Loucy (cell line): ENCODE results near the gene NUP188.

Experiments
- H2AFZ ChIP-seq: fragments of 200-600 bp; sonication (generic); 2 replicates; pipeline ENCODE4 v1.6.0; 2016; ENCODE audit warnings: antibody characterized with exemption, mild to moderate bottlenecking, low read length, moderate library complexity
- H3F3A ChIP-seq: fragments of 200-600 bp; 2 replicates; pipeline ENCODE4 v1.6.0; 2016; ENCODE audit warnings: antibody characterized with exemption, low read depth, mild to moderate bottlenecking
- H3K27me3 ChIP-seq: fragments of 200-600 bp; sonication (generic); 2 replicates; pipeline ENCODE4 v1.6.1; 2014; ENCODE audit warnings: low read length, mild to moderate bottlenecking; ENCODE audit not compliant: insufficient read depth, poor library complexity, severe bottlenecking
- H3K36me3 ChIP-seq: fragments of 200-600 bp; sonication (generic); 2 replicates; pipeline ENCODE4 v1.6.1; 2016; ENCODE audit warnings: low read length; ENCODE audit not compliant: insufficient read depth
- H3K4me1 ChIP-seq: fragments of 200-600 bp; sonication (generic); 2 replicates; pipeline ENCODE4 v1.5.1; 2014; ENCODE audit warnings: low read length, mild to moderate bottlenecking; ENCODE audit not compliant: insufficient read depth, poor library complexity, severe bottlenecking
- H3K4me2 ChIP-seq: fragments of 200-600 bp; sonication (generic); 2 replicates; pipeline ENCODE4 v1.6.0; 2014; ENCODE audit warnings: antibody characterized with exemption, low read length, low read depth, mild to moderate bottlenecking; ENCODE audit not compliant: poor library complexity, severe bottlenecking
- H3K4me3 ChIP-seq: fragments of 200-600 bp; sonication (generic); 2 replicates; pipeline ENCODE4 v1.5.1; 2014; ENCODE audit warnings: low read length, mild to moderate bottlenecking, mixed read lengths; ENCODE audit not compliant: poor library complexity, severe bottlenecking
- H3K79me2 ChIP-seq: fragments of 200-600 bp; sonication (generic); 2 replicates; pipeline ENCODE4 v1.6.1; 2014; ENCODE audit warnings: low read length; ENCODE audit not compliant: insufficient read depth
- H3K9ac ChIP-seq: fragments of 200-600 bp; sonication (generic); 2 replicates; pipeline ENCODE4 v1.6.0; 2014; ENCODE audit warnings: mild to moderate bottlenecking, low read depth, low read length, moderate library complexity; ENCODE audit not compliant: poor library complexity, severe bottlenecking
- H3K9me2 ChIP-seq: fragments of 200-600 bp; sonication (generic); replicated peaks from 2 replicates; pipeline ENCODE4 v1.6.1; 2016; ENCODE audit warnings: low read depth, low read length, mixed read lengths
- H3K9me3 ChIP-seq: fragments of 200-600 bp; sonication (generic); 2 replicates; pipeline ENCODE4 v1.6.1; 2014; ENCODE audit warnings: mild to moderate bottlenecking, antibody characterized with exemption, low read length, low read depth; ENCODE audit not compliant: insufficient read depth
- H4K20me1 ChIP-seq: fragments of 200-600 bp; sonication (generic); 2 replicates; pipeline ENCODE4 v1.6.0; 2014; ENCODE audit warnings: antibody characterized with exemption, low read length, mild to moderate bottlenecking; ENCODE audit not compliant: insufficient read depth, poor library complexity, severe bottlenecking
- CTCF ChIP-seq: fragments of 200-600 bp; sonication (generic); conservative IDR thresholded peaks from 2 replicates; pipeline ENCODE4 v1.5.1; 2014; ENCODE audit warnings: mild to moderate bottlenecking, antibody characterized with exemption, low read length
- EZH2phosphoT487 ChIP-seq: fragments of 200-600 bp; IDR thresholded peaks from 2 replicates; pipeline ENCODE4 v1.6.1; 2018; ENCODE audit warnings: antibody characterized with exemption, mild to moderate bottlenecking, moderate library complexity, borderline replicate concordance

Gene NUP188

GRCh38 chr9:128912270-128912853 lies 35.1 kb upstream of the NUP188 start:
- no peak overlapping the region for H2AFZ ChIP-seq
- no peaks in the 10 kb centered on the region for H3F3A ChIP-seq
- H3K9me2 ChIP-seq: no peaks in the 10 kb centered on the region
- TF ChIP-seq EZH2phosphoT487: no peak
- TF ChIP-seq CTCF: no peak
- H3K36me3 ChIP-seq: peaks cover 26% of the 10 kb centered on the region; the same call in 1 of the 2 replicates
- no peaks in the 10 kb centered on the region for H3K79me2 ChIP-seq
- no peaks in the 10 kb centered on the region for H3K4me1 ChIP-seq
- no peak overlapping the region for H3K4me3 ChIP-seq
- H3K27me3 ChIP-seq: no peaks in the 10 kb centered on the region
- H3K9ac ChIP-seq: no peak overlapping the region
- no peaks in the 10 kb centered on the region for H4K20me1 ChIP-seq
- no peaks in the 10 kb centered on the region for H3K9me3 ChIP-seq
- H3K4me2 ChIP-seq: no peak overlapping the region

DNA sequence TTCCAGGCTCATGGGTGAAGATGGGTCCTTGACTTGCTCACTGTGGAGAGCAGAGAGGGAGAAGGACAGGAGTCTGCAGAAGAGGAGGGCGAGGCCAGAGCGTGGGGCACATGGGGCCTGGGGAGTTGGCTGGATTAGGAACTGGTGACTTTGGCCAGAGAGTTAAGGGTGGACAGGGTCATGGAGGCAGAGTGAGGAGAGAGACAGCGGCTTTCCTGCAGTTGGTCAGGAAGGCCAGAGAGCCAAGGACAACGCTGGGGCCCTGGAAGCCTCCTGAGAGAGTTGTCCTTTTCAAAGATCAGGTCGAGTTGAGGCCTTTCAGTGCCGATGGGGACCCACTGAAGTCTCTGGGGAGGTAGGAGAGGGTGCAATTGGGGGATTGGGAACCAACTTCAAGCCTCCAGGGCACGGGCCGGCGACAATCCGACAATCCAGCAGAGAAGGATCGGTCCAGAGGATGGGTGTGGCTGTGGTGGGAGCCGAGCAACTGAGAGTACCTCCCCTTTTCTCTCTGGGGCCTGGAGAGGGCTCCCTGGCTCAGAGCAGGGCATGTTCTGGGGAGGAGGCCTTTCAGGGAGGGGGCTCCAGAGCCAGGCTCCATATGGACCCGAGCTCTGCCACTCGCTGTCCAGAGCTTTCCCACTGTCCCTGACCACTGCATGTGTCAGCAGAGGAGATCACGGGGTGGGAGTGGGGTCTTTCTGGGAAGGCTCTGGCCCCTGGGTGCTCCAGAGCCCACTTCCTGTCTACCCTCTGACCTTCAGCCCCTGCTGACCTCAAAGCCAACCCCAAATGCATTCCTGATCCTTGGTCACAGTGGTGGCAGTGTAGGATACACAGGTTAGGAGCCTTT lies 34.2 kb upstream of the NUP188 start:
- Histone ChIP-seq H3K9me2 (no peaks in the 10 kb centered on the region), H3K4me2 (no peak overlapping the region), H3K4me1 (no peaks in the 10 kb centered on the region), H2AFZ (no peak overlapping the region), H3K36me3 (peaks cover 28% of the 10 kb centered on the region; the same call in 1 of the 2 replicates), H4K20me1 (no peaks in the 10 kb centered on the region), H3K9ac (no peak overlapping the region), H3K9me3 (no peaks in the 10 kb centered on the region), H3K4me3 (no peak overlapping the region), H3F3A (no peaks in the 10 kb centered on the region), H3K79me2 (no peaks in the 10 kb centered on the region), H3K27me3 (no peaks in the 10 kb centered on the region)
- no peak for TF ChIP-seq CTCF
- TF ChIP-seq EZH2phosphoT487: no peak

DNA sequence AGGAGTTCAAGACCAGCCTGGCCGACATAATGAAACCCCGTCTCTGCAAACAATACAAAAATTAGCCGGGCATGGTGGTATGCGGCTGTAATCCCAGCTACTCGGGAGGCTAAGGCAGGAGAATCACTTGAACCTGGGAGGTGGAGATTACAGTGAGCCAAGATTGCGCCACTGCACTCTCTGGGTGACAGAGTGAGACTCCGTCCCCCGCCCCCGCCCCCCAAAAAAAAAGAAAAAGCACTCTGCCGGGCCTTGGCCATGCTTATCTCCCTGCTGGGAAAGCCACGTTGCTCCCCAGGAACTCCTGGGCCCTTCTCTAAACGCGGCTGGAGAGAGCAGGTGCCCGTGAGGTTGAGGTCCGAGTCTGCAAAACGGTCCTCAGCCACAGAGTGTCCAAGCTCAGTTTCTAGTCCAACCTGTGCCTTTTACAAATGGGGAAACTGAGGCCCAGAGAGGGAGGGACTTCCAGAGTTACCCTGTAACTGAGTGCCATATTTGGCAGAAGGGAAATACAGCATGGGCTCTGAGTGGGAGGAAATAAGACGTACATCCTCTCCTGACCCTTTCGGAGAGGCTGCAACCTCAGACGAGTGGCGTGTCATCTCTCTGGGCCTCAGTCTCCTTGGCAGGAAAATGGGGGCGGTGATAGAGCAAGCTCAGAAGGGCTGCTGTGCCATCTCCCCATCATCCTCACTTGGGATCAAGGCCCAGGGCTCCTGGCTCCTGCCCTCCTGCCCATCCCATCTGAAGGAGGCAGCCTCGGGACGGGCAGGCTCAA lies 33.3 kb upstream of the NUP188 start:
- H3K27me3 ChIP-seq: no peaks in the 10 kb centered on the region
- no peaks in the 10 kb centered on the region for H3K4me1 ChIP-seq
- H3K9ac ChIP-seq: no peak overlapping the region
- H3F3A ChIP-seq: no peaks in the 10 kb centered on the region
- no peak overlapping the region for H3K4me2 ChIP-seq
- peaks cover 19% of the 10 kb centered on the region; the same call in 1 of the 2 replicates for H3K36me3 ChIP-seq
- no peaks in the 10 kb centered on the region for H3K9me2 ChIP-seq
- H2AFZ ChIP-seq: no peak overlapping the region
- no peak overlapping the region for H3K4me3 ChIP-seq
- no peaks in the 10 kb centered on the region for H3K9me3 ChIP-seq
- TF ChIP-seq EZH2phosphoT487 (no peak), CTCF (no peak)
- no peaks in the 10 kb centered on the region for H3K79me2 ChIP-seq
- H4K20me1 ChIP-seq: no peaks in the 10 kb centered on the region
